Measurements from ENCODE around the gene INPP5E.

DNA sequence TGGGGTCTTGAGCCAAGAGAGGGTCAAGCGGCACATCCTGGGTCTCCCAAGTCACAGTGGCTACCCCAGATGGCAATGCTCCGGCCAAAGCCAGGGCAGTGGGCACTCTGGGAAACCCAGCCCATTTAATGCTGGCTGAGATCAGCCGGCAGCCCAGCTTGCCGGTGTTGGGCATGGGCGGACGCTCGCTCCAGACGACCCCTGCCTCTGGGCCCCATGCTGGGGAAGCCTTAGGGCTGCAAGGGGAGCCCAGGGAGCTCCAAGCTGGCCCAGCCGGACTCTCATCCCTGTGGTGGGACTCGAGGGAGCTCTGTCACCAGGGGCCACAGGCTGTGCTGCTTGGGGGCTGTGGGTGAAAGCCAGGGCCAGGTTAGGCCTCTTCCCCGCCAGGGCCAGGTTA, 60.2 kb downstream of the INPP5E start:
- TF ChIP-seq, protein P1, sequence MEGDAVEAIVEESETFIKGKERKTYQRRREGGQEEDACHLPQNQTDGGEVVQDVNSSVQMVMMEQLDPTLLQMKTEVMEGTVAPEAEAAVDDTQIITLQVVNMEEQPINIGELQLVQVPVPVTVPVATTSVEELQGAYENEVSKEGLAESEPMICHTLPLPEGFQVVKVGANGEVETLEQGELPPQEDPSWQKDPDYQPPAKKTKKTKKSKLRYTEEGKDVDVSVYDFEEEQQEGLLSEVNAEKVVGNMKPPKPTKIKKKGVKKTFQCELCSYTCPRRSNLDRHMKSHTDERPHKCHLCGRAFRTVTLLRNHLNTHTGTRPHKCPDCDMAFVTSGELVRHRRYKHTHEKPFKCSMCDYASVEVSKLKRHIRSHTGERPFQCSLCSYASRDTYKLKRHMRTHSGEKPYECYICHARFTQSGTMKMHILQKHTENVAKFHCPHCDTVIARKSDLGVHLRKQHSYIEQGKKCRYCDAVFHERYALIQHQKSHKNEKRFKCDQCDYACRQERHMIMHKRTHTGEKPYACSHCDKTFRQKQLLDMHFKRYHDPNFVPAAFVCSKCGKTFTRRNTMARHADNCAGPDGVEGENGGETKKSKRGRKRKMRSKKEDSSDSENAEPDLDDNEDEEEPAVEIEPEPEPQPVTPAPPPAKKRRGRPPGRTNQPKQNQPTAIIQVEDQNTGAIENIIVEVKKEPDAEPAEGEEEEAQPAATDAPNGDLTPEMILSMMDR (IDR thresholded peaks at IDR 0.05), result no peak
- no peak for TF ChIP-seq POLR2A (IDR thresholded peaks at IDR 0.05)

All from vagina (tissue), 2 donors.